HuH-7 (cell line): ENCODE results near the gene PLEKHG5.

Source experiments
- DNase-seq: peaks from one replicate; pipeline ENCODE4 v3.0.0; 2011; ENCODE audit warnings: low spot score

PLEKHG5 gene

DNA sequence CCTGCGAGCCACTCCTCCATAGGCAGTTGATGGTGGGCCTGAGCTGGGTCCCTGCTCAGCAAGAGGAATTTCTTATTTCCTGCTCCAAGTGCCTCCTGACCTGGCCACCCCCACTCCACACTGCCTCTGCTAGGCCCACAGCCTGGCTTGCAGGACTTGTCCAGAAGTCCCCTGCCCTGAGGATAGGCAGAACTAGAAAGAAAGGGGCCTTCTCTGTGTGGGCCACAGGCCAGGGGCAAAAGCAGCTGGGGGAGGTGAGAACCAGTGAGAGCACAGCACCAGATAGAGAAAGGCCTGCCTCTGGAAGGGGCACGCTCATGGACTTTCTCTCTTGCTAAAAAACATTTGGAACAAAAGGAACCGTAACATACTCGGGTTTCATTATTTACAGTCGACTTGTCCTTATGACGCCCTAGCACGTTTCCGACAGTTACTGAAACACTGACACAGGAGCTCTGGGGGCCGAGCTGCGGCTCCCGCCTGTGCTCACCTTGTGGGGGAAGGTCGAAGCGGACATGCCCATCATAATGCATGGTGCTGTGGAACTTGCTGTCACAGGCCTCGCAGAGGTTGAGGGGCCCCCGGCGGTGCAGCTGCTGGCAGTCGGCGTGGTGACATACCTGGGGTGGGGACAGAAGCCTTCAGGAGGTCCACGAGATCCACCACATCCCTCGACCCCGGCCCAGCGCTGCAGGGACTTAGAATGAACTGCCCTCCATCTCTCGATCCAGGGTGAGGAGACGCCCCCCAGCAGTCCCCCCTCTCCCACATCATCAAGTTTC, 14.2 kb downstream of the PLEKHG5 start:
- no peak for DNase-seq

DNA sequence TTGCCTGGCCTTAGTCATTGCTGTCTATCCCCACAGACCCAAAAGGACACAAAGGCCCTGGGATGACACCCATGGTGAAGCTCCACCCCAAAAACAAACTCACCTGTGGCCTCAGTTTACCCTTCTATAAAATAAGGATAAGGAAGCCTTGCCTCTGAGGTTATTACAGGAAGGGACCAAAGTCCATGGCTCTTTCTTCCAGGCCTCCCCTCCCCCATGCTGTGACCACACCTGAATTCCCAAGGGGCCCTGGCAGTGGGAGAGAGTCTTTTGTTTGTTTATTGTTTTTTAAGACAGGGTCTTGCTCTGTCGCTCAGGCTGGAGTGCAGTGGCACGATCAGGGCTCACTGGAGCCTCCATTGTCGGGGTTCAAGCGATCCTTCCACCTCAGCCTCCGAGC, 15.0 kb downstream of the PLEKHG5 start:
- DNase-seq, result no peak

DNA sequence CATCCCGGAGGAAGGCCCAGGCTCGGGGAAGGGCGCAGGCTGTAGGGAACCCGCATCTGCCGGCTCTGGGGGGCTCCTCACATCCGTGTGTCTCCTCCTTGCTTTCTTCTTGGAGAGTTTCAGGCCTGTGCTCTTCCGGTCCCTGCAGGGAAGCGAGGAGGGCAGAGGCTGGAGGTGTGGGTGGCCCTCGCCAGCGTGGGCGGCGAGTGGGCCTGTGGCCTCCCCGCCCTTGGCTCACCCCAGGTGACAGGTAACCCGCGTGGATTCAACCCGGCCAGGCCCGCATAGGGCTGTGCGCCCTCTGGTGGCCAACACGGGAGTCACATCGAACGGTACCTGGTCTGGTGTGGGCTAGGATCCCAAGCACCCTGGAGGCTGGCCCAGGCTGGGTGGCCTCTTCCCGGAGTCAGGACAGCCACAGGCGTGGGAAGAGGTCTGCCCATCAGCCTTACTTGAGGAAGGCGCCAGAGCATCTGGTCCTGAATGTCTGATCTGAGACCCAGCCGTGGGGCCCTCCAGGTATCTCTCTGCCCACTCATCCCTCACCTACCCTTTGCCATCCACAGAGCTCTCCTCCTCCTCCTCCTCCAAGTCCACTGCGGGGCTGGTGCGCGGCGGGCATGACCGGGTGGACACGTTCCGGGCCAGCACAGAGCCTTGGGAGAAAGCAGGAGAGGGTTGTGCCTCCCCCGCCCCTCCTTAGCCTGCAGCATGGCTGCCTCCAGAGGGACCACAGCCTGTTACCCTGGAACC, 15.9 kb downstream of the PLEKHG5 start:
- peak; percentile 98 for DNase-seq

DNA sequence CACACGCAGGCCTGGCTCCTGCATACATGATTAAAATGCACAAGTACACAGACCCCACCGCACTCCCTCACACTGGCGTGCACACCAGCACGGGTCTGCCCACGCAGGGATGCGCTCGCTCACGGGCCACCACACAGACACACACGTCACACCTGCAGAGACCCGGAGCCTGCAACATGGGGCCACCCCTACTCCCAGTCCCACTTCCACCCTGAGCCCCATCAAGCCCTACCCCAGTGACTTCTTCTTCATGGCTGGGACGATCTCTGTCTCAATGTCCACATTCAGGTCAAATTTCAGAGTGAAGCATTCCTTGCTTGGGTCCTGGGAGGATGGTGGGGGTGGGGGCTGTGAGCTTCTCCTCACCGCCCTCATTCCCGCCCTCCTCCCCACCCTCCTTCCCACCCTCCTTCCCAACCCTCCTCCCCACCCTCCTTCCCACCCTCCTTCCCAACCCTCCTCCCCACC, 16.6 kb downstream of the PLEKHG5 start:
- no peak for DNase-seq

DNA sequence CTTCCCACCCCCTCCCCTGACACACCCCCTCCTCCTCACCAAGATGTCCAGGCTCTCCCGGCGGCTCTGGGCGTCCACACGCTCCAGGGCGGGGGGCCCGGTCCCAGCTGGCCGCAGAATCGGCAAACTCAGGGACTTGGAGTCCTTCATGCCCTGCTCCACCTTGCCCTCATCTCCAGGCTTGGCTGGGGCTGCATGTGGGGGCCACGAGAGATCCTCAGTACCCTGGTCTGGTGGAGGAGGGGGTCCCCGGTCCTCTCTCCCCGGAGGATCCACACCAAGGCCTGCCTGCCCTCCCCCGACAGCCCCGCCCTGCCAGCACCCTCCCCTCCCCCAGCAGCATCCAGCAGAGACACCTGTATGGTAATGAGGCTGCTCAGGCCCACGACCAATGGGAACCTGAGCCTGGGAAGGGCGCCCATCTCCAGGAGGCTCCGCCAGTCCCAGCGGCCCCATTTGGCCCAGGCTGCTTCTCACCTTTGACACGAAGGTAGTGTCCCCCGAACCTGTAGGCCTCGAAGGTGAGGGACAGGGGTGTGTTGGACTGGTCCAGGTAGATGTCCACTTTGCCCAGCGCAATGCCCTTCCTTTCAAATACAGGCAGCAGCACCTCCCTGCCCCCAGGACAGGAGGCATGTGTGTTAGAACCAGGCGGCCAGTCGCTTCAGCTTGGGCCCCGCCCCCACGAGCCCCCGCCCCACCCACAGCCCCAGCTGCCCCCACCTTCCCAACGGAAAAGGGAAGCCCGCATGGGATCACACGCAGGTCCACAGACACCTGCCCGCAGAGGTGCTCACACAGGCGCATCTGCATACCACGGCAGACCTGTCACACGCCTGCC, 17.3 kb downstream of the PLEKHG5 start:
- DNase-seq, result no peak

DNA sequence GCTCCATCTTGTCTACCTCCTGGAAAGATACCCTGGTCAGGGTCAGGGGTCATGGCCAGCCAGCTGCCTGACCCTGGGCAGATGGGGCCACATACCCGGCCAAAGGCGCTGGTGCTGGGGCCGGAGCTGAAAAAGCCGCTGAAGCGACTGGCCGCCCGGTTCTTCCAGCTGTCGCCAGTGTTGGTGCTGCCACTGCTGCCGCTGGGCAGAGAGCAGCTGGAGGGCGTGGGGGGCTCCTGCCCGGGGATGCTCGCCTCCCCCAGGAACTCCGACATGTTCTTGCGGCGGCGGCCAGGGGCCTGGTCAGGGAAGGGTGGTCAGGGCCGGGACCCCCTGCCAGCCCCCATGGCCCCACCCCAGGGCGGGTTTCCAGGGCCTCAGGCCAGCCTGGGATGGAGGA, 18.3 kb downstream of the PLEKHG5 start:
- DNase-seq, result no peak

DNA sequence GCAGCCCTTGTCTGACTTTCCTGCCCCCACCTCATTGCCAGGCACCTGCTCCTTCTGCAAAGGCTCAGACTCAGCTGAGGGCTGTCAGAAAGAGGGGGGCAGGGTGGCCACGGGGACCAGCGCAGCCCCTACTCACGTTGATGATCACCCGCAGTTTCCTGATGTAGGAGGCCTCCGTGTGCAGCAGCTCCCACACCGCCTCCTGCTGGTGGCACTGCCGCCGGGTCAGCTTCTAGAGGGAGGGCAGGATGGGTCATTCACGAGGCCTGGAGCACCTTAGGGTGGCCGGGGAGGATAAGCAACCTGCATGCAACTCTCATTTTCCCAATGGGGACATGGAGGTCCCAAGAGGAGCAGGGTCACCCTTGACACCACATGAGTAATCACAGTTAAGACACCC, 19.1 kb downstream of the PLEKHG5 start:
- DNase-seq, result no peak

DNA sequence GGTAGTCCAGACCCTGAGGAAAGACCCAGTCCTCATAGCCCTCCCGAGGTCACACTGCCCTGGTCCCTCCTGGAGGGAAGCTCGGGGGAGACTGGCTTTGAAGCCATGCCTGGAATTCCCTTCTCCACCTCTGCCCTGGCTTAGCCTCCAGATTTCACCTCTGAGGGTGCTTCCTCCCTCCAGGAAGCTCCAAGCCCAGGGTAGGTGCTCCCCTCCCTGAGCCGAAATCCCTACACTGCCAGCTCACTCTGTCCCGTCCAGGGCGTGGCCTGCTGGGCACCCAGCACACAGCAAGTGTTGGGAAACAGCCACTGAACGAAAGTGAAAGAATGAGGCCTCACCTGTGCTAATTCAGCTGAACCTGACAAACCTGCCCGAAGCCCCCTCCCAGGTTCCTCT, 19.5 kb downstream of the PLEKHG5 start:
- DNase-seq, result no peak

DNA sequence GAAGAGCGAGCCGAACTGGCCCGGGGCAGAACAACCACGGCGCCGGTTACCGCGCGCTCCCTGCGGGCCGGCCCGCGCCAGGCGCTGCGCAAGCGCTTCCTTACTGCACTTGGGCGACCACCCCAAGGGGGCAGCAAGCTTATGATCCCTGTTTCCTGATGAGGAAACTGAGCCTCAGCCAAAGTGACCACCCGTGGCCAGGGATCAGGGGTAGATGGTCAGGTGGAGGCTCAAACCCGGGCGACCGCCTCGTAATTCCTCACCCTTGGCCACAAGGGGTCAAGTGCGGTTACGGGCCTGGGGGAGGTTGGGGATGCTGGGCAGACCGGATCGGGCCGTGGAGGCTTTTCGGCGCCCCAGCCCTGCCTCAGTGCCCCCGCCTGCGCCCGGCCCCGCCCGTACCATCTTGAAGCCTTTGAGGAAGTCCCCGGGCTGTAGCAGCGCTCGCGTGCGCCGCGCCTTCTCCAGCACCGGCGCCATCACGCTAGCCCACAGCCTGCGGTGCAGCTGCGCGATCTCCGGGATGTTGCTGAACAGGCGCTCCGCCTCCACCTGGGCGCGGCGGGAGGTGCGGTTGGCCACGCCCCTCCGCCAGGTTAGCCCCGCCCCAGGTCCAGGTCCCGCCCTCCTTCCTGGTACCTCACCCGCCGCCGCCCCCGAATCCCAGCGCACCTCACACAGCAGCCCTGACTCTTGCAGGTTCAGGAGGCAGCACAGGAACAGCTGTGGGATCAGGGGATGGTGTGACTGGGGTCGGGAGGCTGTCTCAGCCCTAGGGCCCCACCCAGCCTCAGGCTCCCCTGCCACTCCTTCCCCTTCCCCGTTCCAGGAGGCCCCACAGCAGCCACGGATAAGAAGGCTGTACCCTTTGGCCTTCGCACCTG, 20.1 kb downstream of the PLEKHG5 start:
- no peak for DNase-seq

DNA sequence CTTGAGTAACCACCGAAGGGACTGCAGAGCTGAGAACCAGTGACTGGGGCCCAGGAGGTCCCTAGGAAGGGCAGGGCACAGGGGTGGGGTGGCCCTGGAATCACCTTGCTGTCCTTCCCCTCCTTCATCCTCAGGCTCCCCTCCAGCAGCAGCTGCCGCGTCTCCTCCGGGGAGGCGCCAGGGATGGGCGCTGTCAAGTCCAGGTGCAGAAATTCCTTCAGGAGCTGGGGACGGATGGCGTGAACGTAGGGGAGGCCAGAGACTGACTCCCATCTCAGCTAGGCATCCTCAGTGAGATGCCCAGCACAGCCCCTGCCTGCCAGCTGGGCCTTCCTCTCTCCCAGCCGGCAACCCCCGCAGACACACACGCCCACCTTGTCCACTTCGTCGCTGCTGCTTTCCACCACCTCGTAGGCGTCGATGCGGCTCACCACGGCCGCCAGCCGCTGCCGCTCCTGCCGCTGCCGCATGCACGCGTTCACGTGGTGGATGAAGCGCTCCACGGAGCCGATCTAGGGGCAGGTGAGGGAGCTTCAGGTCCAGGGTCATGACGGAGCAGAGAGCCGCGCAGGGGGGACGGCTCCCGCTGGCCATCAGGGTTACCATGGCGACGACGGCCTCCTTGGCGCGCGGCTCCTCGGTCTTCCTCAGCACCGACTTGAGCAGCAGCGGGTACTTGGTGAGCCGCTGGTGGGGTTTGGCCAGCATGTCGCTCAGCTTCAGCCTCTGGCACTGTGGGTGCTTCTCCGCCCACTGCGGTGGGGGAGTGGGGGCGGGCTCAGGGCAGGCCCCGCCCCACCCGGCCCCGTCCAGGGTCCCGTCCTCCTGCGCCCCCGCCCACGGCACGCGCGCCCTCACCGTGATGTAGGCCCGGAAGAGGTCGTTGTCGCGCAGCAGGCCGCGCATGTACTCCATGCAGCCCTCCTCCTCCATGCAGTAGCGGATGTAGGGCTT, 21.1 kb downstream of the PLEKHG5 start:
- no peak for DNase-seq

DNA sequence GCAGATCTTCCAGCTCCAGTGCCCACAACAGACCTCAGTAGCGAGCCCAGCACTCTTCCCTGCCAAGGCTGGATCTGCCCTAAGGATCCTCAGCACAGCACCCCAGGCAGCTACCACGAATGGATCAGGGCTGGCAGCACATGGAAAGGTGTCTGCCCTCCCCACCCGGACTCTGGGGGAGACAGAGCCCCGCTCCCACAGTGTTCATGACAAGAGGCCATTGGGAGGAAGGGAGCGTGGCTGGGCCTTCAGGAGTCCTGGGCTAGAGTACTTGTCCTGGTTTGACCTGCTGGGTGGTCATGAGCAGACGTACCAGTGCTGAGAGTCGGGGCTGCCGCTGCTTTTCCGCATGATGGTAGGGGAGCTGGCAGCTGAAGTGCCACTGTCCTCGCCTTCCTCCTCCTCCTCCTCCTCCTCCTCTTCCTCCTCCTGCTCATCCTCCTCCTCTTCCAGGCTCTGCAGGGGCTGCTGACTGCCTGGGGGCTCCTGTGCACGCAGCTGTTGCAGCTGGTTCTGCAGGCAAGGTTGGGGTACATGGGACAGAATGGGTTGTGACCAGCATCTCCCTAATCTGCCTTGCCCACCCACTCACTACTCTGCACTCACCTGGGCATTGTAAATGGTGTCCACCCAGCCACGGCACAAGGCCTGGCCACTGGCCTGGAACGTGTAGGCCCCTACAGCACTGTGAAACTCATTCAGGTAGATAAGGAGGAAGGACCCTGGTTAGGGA, 22.6 kb downstream of the PLEKHG5 start:
- DNase-seq, result no peak

DNA sequence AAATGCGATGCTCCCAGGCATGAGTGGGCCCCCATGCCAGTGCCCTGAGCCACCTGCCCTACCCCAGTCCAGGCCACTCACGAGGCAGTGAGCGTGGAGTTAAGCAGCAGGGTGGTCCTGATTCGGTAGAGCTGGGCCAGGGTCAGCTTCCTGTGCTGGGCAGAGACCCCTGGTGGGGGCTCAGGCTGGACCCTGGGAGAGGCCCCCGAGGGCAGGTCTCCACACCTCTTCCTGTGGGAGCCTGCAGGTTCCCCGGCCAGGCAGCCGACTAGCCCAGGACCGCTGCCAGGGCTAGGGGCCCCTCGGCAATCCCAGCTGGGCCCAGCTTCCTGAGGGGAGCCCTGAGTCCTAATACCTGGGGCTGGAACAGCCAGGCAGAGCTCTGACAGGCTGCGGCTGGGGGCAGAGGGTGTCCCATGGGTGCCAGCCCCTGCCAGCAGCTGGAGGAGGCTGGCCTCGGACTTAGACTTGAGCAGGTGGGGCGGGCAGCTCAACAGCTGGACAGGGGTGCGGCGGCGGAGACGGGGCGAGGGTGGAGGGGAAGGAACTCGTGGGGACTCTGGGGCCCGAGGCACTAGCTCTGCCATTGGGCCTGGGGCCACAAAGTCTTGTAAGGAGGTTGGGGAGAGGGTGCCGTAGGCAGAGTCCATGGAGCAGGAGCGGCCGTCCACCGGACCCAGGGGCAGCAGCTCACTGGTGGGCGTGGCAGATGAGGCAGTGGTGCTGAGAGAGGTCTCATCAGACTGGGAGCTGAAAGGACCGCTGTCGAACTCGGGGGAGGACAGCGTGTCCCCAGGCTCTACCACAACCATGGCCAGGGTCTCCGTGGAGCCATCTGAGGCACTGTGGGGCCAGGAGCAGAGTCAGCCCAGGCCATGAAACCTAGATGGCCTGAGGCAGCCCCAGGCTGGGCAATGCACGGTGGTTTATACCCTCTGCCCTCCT, 23.5 kb downstream of the PLEKHG5 start:
- DNase-seq, result no peak

DNA sequence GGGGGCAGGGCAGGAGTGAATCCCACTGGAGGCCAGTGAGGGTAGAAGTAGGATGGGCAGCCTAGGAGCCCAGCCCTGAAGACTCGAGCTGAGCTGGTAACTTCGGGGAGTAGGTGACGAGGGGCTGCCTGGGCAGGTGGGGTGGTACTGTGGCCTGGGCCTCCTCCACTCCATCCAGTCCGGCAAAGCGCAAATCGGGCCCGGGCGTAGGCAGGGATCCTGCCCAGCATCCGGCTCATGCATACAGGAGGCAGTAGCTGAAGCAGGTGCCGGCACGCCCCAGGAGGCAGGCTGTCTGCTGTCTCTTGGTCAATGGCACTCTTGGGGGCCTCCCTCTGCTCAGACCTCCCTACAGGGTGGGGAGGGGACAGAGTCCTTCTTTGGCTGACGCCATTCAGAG, 24.2 kb downstream of the PLEKHG5 start:
- DNase-seq, result no peak

DNA sequence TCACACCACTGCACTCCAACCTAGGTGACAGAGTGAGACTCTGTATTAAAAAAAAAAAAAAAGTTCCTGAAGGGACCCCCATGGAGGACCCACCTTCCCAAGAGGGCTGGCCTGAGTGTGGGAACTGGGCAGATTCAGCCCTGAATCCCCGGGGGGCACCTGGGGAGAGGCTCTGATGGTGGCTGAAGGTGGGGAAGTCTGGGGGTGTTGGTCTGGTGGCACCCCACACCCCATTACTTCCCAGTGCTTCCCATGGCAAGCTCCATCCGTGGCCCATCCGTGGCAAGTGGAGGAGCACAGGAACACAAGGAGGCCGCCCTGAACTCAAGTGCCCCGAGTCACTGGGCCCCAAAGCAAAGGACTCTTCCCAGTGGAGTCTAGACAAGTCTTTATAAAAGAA, 24.7 kb downstream of the PLEKHG5 start:
- no peak for DNase-seq

DNA sequence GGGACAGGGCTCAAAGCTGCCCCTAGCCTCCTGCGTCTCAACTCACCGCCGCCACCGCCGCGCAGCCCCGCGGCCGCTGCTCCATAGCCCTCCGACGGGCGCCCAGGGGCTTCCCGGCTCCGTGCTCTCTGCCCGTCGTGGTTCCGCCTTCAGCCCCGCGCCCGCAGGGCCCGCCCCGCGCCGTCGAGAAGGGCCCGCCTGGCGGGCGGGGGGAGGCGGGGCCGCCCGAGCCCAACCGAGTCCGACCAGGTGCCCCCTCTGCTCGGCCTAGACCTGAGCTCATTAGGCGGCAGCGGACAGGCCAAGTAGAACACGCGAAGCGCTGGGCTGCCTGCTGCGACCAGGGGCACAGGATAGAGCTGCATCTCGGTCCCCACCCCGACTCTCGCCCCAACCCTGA, 25.4 kb downstream of the PLEKHG5 start, which contains the start of gene TNFRSF25:
TNFRSF25 (minus strand) TSS at position 151 of the 400 bp plus-strand sequence; CDS start at position 85, 66 bp downstream.
- DNase-seq, result no peak

DNA sequence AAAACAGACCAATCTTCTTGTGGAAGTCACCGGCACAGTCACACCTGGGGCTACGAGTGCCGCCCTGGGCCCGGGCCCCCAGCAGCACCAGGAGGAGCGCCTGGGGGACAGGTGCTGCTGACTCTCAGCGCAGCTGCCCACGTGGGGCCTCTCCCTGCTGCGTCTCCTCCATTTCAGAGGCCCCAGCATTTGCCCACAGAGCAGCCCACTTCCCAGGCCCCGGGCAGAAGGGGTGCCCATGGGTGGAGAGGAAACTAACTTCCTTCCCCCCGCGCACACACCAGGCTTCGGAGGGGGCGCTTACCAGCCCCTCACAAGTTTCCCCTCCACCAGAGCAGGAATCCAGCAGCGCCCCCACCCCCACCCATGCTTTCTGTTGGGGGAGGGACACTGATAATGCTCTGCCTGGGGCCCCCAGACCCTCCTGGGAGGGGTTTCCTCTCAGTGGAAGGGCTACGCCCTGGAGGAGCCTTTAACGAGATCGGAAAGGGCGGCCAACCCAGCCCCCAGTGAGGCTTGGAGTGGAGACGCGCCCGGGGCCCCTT, 25.9 kb downstream of the PLEKHG5 start:
- no peak for DNase-seq

DNA sequence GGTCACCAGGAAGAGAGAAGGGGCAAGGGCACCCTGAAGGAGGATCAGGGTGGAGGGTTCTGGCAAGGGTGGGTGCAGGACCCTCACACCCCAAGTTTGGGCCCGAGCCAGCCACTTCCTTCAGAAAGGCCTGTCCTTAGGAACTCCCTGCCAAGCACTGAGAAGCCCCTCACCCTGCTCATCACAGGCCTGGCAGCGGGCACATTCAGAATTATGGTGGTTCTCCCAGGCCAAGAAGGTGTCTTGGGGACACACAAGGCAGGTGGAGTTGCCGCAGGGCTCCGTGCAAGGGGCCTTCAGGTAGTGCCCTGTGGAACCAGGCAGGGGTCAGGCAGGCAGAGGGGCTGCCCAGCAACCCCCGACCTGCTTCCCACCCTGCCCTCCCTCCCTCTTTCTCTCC, 26.6 kb downstream of the PLEKHG5 start:
- no peak for DNase-seq

DNA sequence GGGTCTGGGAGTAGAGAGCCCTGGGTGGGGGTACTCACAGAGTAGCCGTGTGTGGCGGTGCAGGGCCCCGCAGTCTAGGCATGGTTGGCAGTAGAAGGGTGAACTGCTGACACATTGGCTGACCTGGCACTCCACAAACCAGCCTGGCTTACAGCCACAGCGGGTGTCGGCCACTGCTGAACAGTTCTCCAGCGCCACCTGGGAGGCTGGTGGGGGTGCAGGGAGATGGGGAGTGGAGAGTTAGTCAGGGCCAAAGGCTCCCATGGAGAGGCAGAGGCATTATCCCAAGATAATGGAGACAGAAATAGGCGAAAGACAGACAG, 27.0 kb downstream of the PLEKHG5 start:
- peak; percentile 62 for DNase-seq

DNA sequence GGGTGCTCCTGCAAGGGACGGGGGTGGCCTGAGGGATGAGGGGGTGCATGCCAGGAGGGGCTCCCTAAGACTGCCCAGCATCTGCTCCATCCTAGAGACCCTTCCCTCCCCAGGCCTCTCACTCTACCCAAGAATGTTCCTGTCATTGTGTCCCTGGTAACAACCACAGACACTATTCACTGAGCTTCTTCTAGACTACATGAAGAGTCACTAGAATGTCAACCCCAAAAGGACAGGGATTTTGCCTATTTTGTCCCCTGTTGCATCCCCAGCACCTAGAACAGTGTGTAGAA, 28.4 kb downstream of the PLEKHG5 start:
- no peak for DNase-seq
